ENCODE data around the gene PHLPP1.

GRCh38 chr18:62788876-62789275, 73.5 kb downstream of the PHLPP1 start:
- TF ChIP-seq, protein P1, sequence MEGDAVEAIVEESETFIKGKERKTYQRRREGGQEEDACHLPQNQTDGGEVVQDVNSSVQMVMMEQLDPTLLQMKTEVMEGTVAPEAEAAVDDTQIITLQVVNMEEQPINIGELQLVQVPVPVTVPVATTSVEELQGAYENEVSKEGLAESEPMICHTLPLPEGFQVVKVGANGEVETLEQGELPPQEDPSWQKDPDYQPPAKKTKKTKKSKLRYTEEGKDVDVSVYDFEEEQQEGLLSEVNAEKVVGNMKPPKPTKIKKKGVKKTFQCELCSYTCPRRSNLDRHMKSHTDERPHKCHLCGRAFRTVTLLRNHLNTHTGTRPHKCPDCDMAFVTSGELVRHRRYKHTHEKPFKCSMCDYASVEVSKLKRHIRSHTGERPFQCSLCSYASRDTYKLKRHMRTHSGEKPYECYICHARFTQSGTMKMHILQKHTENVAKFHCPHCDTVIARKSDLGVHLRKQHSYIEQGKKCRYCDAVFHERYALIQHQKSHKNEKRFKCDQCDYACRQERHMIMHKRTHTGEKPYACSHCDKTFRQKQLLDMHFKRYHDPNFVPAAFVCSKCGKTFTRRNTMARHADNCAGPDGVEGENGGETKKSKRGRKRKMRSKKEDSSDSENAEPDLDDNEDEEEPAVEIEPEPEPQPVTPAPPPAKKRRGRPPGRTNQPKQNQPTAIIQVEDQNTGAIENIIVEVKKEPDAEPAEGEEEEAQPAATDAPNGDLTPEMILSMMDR (IDR thresholded peaks at IDR 0.05) = no peak
- TF ChIP-seq EP300 (IDR thresholded peaks at IDR 0.05) = no peak

All from ovary (tissue), 3 donors.